Measurements from ENCODE around the gene LILRA5.

Gene LILRA5

DNA sequence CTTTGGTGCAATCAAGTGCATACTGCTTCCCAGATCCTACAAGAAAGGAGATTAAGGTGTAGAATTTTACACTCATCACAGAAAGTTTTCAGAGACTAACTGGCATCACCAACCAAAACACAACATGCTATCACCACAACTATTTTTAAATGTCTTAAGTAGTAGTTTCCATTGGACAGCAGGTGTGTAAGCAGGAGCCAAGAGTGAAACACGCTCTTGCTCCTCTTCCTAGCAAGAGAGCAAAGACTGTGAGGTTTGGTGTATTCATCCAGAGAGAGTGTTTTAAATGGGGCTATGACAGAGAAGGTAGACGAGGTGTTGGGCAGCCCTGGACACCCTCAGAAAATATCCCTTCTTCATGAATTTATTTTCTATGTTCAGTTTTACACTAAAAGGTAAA, 38.5 kb upstream of the LILRA5 start:
- no peaks in the 10 kb centered on the region for H3K36me3 ChIP-seq (ENCODE audit: control insufficient read depth in 2 of 2, insufficient read depth in 2 of 2, low read length in 2 of 2)
- H3K9me3 ChIP-seq (ENCODE audit: control insufficient read depth in 2 of 2, low read length in 2 of 2) = no peaks in the 10 kb centered on the region
- H3K4me1 ChIP-seq (ENCODE audit: control insufficient read depth in 2 of 2, insufficient read depth in 2 of 2, low read length in 2 of 2) = peaks cover 0 to 2% of the 10 kb centered on the region in 2 donors
- no peaks in the 10 kb centered on the region for H3K27me3 ChIP-seq (ENCODE audit: control insufficient read depth in 2 of 2, insufficient read depth in 2 of 2, low read length in 2 of 2)
- no peak overlapping the region for H3K4me3 ChIP-seq (ENCODE audit: low read length in 2 of 2)
- H3K27ac ChIP-seq (ENCODE audit: low read depth in 2 of 2, low read length in 2 of 2) = no peak overlapping the region
- no peak overlapping the region for H3K9ac ChIP-seq (ENCODE audit: low read depth in 1 of 2, low read length in 2 of 2)

DNA sequence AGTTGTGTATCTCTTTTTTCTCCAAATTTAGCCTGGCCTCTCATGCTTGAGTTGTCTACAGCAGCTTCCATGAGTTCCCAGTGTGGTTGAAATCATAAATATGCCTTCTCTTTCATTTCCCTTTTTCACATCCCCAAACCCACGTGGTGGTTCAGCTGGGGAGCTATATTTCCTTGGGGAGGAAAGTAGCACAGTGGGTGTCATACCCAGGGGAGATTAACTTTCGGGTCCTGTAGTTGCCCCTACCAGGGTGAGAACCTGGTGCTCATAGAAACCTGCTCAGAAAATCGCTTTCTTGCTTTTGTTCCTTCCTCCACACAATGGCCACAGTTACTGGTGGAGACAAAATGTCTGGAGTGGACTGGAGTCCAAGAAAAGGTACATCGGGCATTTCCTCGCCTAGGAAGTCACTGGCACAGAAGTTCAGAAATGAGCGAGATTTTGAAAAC, 33.0 kb upstream of the LILRA5 start:
- H3K27me3 ChIP-seq (ENCODE audit: control insufficient read depth in 2 of 2, insufficient read depth in 2 of 2, low read length in 2 of 2) = no peaks in the 10 kb centered on the region
- peaks cover 0 to 2% of the 10 kb centered on the region in 2 donors for H3K4me1 ChIP-seq (ENCODE audit: control insufficient read depth in 2 of 2, insufficient read depth in 2 of 2, low read length in 2 of 2)
- no peaks in the 10 kb centered on the region for H3K36me3 ChIP-seq (ENCODE audit: control insufficient read depth in 2 of 2, insufficient read depth in 2 of 2, low read length in 2 of 2)
- H3K27ac ChIP-seq (ENCODE audit: low read depth in 2 of 2, low read length in 2 of 2) = no peak overlapping the region
- no peaks in the 10 kb centered on the region for H3K9me3 ChIP-seq (ENCODE audit: control insufficient read depth in 2 of 2, low read length in 2 of 2)
- no peak overlapping the region for H3K9ac ChIP-seq (ENCODE audit: low read depth in 1 of 2, low read length in 2 of 2)
- H3K4me3 ChIP-seq (ENCODE audit: low read length in 2 of 2) = no peak overlapping the region

DNA sequence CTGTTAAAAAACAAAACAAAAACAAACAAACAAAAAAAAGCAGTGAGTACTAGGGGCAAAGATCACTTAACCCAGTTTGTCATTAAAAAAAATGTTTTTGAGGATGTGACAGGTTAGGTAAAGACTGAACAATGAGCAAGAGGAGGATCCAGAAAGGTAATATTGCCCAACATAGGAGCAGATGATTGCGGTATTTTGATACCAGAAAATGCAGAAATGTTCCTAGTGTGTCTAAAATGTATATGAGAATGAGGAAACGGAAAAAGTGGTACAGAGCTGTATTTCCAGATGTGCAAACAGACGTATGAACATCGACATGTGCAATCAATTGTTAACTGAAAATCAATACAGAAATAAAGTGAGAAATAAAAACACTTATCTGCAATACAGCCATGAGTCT, 30.9 kb upstream of the LILRA5 start:
- Histone ChIP-seq H3K27ac (ENCODE audit: low read depth in 2 of 2, low read length in 2 of 2) (no peak overlapping the region), H3K9me3 (ENCODE audit: control insufficient read depth in 2 of 2, low read length in 2 of 2) (no peaks in the 10 kb centered on the region), H3K4me3 (ENCODE audit: low read length in 2 of 2) (no peak overlapping the region), H3K36me3 (ENCODE audit: control insufficient read depth in 2 of 2, insufficient read depth in 2 of 2, low read length in 2 of 2) (no peaks in the 10 kb centered on the region), H3K9ac (ENCODE audit: low read depth in 1 of 2, low read length in 2 of 2) (no peak overlapping the region), H3K4me1 (ENCODE audit: control insufficient read depth in 2 of 2, insufficient read depth in 2 of 2, low read length in 2 of 2) (peaks cover 0 to 2% of the 10 kb centered on the region in 2 donors), H3K27me3 (ENCODE audit: control insufficient read depth in 2 of 2, insufficient read depth in 2 of 2, low read length in 2 of 2) (no peaks in the 10 kb centered on the region)

GRCh38 chr19:54341295-54341694, 28.3 kb upstream of the LILRA5 start:
- no peak overlapping the region for H3K4me3 ChIP-seq (ENCODE audit: low read length in 2 of 2)
- H3K27me3 ChIP-seq (ENCODE audit: control insufficient read depth in 2 of 2, insufficient read depth in 2 of 2, low read length in 2 of 2) = no peaks in the 10 kb centered on the region
- H3K4me1 ChIP-seq (ENCODE audit: control insufficient read depth in 2 of 2, insufficient read depth in 2 of 2, low read length in 2 of 2) = no peaks in the 10 kb centered on the region
- no peak overlapping the region for H3K27ac ChIP-seq (ENCODE audit: low read depth in 2 of 2, low read length in 2 of 2)
- H3K9me3 ChIP-seq (ENCODE audit: control insufficient read depth in 2 of 2, low read length in 2 of 2) = no peaks in the 10 kb centered on the region
- H3K36me3 ChIP-seq (ENCODE audit: control insufficient read depth in 2 of 2, insufficient read depth in 2 of 2, low read length in 2 of 2) = no peaks in the 10 kb centered on the region
- no peak overlapping the region for H3K9ac ChIP-seq (ENCODE audit: low read depth in 1 of 2, low read length in 2 of 2)

GRCh38 chr19:54339646-54340358, 26.8 kb upstream of the LILRA5 start:
- Histone ChIP-seq H3K4me1 (ENCODE audit: control insufficient read depth in 2 of 2, insufficient read depth in 2 of 2, low read length in 2 of 2) (no peaks in the 10 kb centered on the region), H3K27ac (ENCODE audit: low read depth in 2 of 2, low read length in 2 of 2) (no peak overlapping the region), H3K27me3 (ENCODE audit: control insufficient read depth in 2 of 2, insufficient read depth in 2 of 2, low read length in 2 of 2) (no peaks in the 10 kb centered on the region), H3K9ac (ENCODE audit: low read depth in 1 of 2, low read length in 2 of 2) (no peak overlapping the region), H3K36me3 (ENCODE audit: control insufficient read depth in 2 of 2, insufficient read depth in 2 of 2, low read length in 2 of 2) (no peaks in the 10 kb centered on the region), H3K9me3 (ENCODE audit: control insufficient read depth in 2 of 2, low read length in 2 of 2) (no peaks in the 10 kb centered on the region), H3K4me3 (ENCODE audit: low read length in 2 of 2) (no peak overlapping the region)

- no peaks in the 10 kb centered on the region for H3K9me3 ChIP-seq (ENCODE audit: control insufficient read depth in 2 of 2, low read length in 2 of 2)
- H3K9ac ChIP-seq (ENCODE audit: low read depth in 1 of 2, low read length in 2 of 2) = no peak overlapping the region
- no peak overlapping the region for H3K27ac ChIP-seq (ENCODE audit: low read depth in 2 of 2, low read length in 2 of 2)
- no peak overlapping the region for H3K4me3 ChIP-seq (ENCODE audit: low read length in 2 of 2)
- no peaks in the 10 kb centered on the region for H3K4me1 ChIP-seq (ENCODE audit: control insufficient read depth in 2 of 2, insufficient read depth in 2 of 2, low read length in 2 of 2)
- no peaks in the 10 kb centered on the region for H3K36me3 ChIP-seq (ENCODE audit: control insufficient read depth in 2 of 2, insufficient read depth in 2 of 2, low read length in 2 of 2)
- H3K27me3 ChIP-seq (ENCODE audit: control insufficient read depth in 2 of 2, insufficient read depth in 2 of 2, low read length in 2 of 2) = no peaks in the 10 kb centered on the region
Observed at GRCh38 chr19:54338521-54338920, 25.6 kb upstream of the LILRA5 start.

- Histone ChIP-seq H3K36me3 (ENCODE audit: control insufficient read depth in 2 of 2, insufficient read depth in 2 of 2, low read length in 2 of 2) (no peaks in the 10 kb centered on the region), H3K9ac (ENCODE audit: low read depth in 1 of 2, low read length in 2 of 2) (no peak overlapping the region), H3K27ac (ENCODE audit: low read depth in 2 of 2, low read length in 2 of 2) (no peak overlapping the region), H3K9me3 (ENCODE audit: control insufficient read depth in 2 of 2, low read length in 2 of 2) (no peaks in the 10 kb centered on the region), H3K4me1 (ENCODE audit: control insufficient read depth in 2 of 2, insufficient read depth in 2 of 2, low read length in 2 of 2) (no peaks in the 10 kb centered on the region), H3K4me3 (ENCODE audit: low read length in 2 of 2) (no peak overlapping the region), H3K27me3 (ENCODE audit: control insufficient read depth in 2 of 2, insufficient read depth in 2 of 2, low read length in 2 of 2) (no peaks in the 10 kb centered on the region)
Observed at GRCh38 chr19:54337858-54338230, 24.9 kb upstream of the LILRA5 start.

DNA sequence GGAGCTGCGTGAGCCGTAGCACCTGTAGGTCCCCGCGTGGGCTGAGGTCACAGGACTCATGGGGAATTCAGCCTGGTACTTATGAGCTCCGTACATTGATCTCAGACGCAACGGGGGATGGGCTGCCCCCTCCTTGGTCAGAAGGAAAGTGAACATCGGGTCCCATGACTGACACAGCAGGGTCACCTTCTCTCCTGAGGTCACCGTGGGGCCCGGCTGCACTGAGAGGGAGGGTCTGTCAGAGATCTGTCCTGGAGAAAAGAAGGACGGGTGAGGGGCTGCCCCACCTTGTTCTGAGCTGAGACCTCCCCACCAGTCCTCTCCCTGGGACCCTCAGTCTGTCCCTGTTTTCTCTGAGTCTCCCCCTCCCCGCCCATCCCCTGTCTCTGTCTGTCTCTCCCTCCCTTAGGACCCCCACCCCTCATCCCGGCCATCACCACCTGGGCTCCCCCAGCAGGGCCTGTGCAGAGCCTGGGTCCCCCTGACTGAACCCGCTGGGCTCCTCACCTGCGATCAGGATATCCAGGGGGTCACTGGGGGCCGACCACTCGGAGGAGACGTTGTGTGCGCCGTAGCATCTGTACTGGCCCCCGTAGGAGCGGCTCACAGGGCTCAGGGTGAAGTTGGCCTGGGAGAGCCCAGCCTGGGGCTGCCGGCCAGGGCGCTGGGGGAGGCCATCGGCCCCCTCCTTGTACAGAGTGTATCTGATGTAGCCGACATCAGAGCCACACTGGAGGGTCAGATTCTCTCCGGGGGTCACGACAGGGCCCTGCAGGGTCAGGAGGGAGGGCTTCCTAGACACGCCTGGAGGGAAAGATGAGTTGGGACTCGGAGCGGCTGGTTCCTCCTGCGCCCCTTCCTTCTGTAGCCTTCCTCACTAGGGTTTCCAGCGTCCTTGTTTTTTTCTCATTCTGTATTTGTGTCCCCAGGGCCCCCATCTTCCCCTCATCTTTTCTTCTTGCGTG, 24.2 kb upstream of the LILRA5 start:
- Histone ChIP-seq H3K9me3 (ENCODE audit: control insufficient read depth in 2 of 2, low read length in 2 of 2) (no peaks in the 10 kb centered on the region), H3K36me3 (ENCODE audit: control insufficient read depth in 2 of 2, insufficient read depth in 2 of 2, low read length in 2 of 2) (no peaks in the 10 kb centered on the region), H3K4me3 (ENCODE audit: low read length in 2 of 2) (no peak overlapping the region), H3K27me3 (ENCODE audit: control insufficient read depth in 2 of 2, insufficient read depth in 2 of 2, low read length in 2 of 2) (no peaks in the 10 kb centered on the region), H3K4me1 (ENCODE audit: control insufficient read depth in 2 of 2, insufficient read depth in 2 of 2, low read length in 2 of 2) (no peaks in the 10 kb centered on the region), H3K27ac (ENCODE audit: low read depth in 2 of 2, low read length in 2 of 2) (no peak overlapping the region), H3K9ac (ENCODE audit: low read depth in 1 of 2, low read length in 2 of 2) (no peak overlapping the region)

- Histone ChIP-seq H3K4me3 (ENCODE audit: low read length in 2 of 2) (no peak overlapping the region), H3K4me1 (ENCODE audit: control insufficient read depth in 2 of 2, insufficient read depth in 2 of 2, low read length in 2 of 2) (no peaks in the 10 kb centered on the region), H3K9me3 (ENCODE audit: control insufficient read depth in 2 of 2, low read length in 2 of 2) (no peaks in the 10 kb centered on the region)
Observed at GRCh38 chr19:54335979-54336892, 23.3 kb upstream of the LILRA5 start.

More at GRCh38 chr19:54335979-54336892, 23.3 kb upstream of the LILRA5 start:
- Histone ChIP-seq H3K27me3 (ENCODE audit: control insufficient read depth in 2 of 2, insufficient read depth in 2 of 2, low read length in 2 of 2) (no peaks in the 10 kb centered on the region), H3K36me3 (ENCODE audit: control insufficient read depth in 2 of 2, insufficient read depth in 2 of 2, low read length in 2 of 2) (no peaks in the 10 kb centered on the region), H3K9ac (ENCODE audit: low read depth in 1 of 2, low read length in 2 of 2) (no peak overlapping the region), H3K27ac (ENCODE audit: low read depth in 2 of 2, low read length in 2 of 2) (no peak overlapping the region)

All from mucosa of rectum (tissue), 2 donors.